HL-60 (cell line): ENCODE results near the gene PRKAG2.

Experiments used
- GABPA ChIP-seq: IDR thresholded peaks from 2 replicates; pipeline ENCODE4 v1.6.1; 2012; ENCODE audit warnings: low read depth
- POLR2AphosphoS5 ChIP-seq: IDR thresholded peaks from 2 replicates; pipeline ENCODE4 v1.6.1; 2012; ENCODE audit warnings: low read depth
- SPI1 ChIP-seq: IDR thresholded peaks from 2 replicates; pipeline ENCODE4 v1.6.1; 2012; ENCODE audit warnings: low read depth, mild to moderate bottlenecking, borderline replicate concordance
- TF ChIP-seq, protein P1 (sequence below): IDR thresholded peaks from one replicate; pipeline ENCODE4 v1.5.1; 2011; ENCODE audit warnings: low read length, control low read depth, inconsistent platforms; ENCODE audit not compliant: insufficient read depth
- TF ChIP-seq, protein P2 (sequence below): IDR thresholded peaks from 2 replicates; pipeline ENCODE4 v1.6.1; 2012; ENCODE audit warnings: low read depth; ENCODE audit not compliant: insufficient replicate concordance

DNA sequence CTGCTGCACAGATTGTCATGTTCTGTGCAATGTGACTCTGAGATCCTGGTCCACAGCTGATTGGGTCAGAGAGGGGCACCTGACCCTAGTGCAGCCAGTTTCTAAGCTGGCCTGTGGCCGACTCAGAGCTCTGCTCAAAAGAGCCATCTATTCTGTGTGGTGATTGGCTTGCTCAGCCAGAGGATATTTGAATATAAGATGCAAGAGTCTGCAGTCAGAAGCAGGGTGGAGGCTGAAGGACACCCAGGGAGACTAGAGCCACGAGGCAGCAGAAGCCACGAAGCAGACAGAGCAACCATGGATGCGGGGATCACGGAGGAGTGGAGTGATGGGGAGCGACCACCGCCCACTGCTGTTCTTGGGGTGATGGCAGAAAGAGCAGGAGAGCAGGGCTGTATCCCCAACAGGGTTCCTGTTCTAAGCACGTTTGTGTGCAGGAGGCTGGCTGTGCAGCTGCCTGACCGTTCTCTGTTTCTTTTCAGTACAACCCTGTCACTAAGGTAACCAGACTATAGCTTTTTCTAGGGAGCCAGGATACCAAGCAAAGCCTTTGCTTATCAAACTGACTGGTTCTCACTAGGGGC is 337.7 kb downstream of the PRKAG2 start:
- TF ChIP-seq, protein P1, sequence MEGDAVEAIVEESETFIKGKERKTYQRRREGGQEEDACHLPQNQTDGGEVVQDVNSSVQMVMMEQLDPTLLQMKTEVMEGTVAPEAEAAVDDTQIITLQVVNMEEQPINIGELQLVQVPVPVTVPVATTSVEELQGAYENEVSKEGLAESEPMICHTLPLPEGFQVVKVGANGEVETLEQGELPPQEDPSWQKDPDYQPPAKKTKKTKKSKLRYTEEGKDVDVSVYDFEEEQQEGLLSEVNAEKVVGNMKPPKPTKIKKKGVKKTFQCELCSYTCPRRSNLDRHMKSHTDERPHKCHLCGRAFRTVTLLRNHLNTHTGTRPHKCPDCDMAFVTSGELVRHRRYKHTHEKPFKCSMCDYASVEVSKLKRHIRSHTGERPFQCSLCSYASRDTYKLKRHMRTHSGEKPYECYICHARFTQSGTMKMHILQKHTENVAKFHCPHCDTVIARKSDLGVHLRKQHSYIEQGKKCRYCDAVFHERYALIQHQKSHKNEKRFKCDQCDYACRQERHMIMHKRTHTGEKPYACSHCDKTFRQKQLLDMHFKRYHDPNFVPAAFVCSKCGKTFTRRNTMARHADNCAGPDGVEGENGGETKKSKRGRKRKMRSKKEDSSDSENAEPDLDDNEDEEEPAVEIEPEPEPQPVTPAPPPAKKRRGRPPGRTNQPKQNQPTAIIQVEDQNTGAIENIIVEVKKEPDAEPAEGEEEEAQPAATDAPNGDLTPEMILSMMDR, result no peak
- no peak for TF ChIP-seq GABPA
- TF ChIP-seq, protein P2, sequence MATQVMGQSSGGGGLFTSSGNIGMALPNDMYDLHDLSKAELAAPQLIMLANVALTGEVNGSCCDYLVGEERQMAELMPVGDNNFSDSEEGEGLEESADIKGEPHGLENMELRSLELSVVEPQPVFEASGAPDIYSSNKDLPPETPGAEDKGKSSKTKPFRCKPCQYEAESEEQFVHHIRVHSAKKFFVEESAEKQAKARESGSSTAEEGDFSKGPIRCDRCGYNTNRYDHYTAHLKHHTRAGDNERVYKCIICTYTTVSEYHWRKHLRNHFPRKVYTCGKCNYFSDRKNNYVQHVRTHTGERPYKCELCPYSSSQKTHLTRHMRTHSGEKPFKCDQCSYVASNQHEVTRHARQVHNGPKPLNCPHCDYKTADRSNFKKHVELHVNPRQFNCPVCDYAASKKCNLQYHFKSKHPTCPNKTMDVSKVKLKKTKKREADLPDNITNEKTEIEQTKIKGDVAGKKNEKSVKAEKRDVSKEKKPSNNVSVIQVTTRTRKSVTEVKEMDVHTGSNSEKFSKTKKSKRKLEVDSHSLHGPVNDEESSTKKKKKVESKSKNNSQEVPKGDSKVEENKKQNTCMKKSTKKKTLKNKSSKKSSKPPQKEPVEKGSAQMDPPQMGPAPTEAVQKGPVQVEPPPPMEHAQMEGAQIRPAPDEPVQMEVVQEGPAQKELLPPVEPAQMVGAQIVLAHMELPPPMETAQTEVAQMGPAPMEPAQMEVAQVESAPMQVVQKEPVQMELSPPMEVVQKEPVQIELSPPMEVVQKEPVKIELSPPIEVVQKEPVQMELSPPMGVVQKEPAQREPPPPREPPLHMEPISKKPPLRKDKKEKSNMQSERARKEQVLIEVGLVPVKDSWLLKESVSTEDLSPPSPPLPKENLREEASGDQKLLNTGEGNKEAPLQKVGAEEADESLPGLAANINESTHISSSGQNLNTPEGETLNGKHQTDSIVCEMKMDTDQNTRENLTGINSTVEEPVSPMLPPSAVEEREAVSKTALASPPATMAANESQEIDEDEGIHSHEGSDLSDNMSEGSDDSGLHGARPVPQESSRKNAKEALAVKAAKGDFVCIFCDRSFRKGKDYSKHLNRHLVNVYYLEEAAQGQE, result no peak
- TF ChIP-seq SPI1, result no peak
- no peak for TF ChIP-seq POLR2AphosphoS5
